ENCODE data around the gene ABCA4.

Gene ABCA4

GRCh38 chr1:94143809-94144176, 22.8 kb upstream of the ABCA4 start:
- Mint-ChIP-seq H3K27me3 (ENCODE audit: low read depth) (no peaks in the 10 kb centered on the region), H3K36me3 (ENCODE audit: low read depth) (no peaks in the 10 kb centered on the region), H3K4me3 (no peak overlapping the region), H3K4me1 (peaks cover 5% of the 10 kb centered on the region), H3K27ac (no peak overlapping the region), H3K9me3 (peaks cover 2% of the 10 kb centered on the region)
- no peak for TF ChIP-seq CTCF (IDR thresholded peaks at IDR 0.05; ENCODE audit: unreplicated experiment in 3 of 3)

- no peak overlapping the region for H3K4me3 Mint-ChIP-seq
- H3K36me3 Mint-ChIP-seq (ENCODE audit: low read depth): no peaks in the 10 kb centered on the region
- peaks cover 2% of the 10 kb centered on the region for H3K9me3 Mint-ChIP-seq
- no peak for TF ChIP-seq CTCF (IDR thresholded peaks at IDR 0.05; ENCODE audit: unreplicated experiment in 3 of 3)
- no peaks in the 10 kb centered on the region for H3K27me3 Mint-ChIP-seq (ENCODE audit: low read depth)
- H3K27ac Mint-ChIP-seq: no peak overlapping the region
- peaks cover 5% of the 10 kb centered on the region for H3K4me1 Mint-ChIP-seq
Observed at GRCh38 chr1:94143173-94143808, 22.3 kb upstream of the ABCA4 start.

GRCh38 chr1:94142583-94142982, 21.6 kb upstream of the ABCA4 start:
- Mint-ChIP-seq H3K9me3 (peaks cover 2% of the 10 kb centered on the region), H3K27ac (no peak overlapping the region), H3K27me3 (ENCODE audit: low read depth) (no peaks in the 10 kb centered on the region), H3K36me3 (ENCODE audit: low read depth) (no peaks in the 10 kb centered on the region), H3K4me1 (peaks cover 5% of the 10 kb centered on the region), H3K4me3 (no peak overlapping the region)
- no peak for TF ChIP-seq CTCF (IDR thresholded peaks at IDR 0.05; ENCODE audit: unreplicated experiment in 3 of 3)

GRCh38 chr1:94142022-94142421, 21.1 kb upstream of the ABCA4 start:
- Mint-ChIP-seq H3K4me3 (no peak overlapping the region), H3K27me3 (ENCODE audit: low read depth) (no peaks in the 10 kb centered on the region), H3K27ac (no peak overlapping the region), H3K4me1 (peaks cover 5% of the 10 kb centered on the region), H3K9me3 (peaks cover 5% of the 10 kb centered on the region), H3K36me3 (ENCODE audit: low read depth) (no peaks in the 10 kb centered on the region)
- no peak for TF ChIP-seq CTCF (IDR thresholded peaks at IDR 0.05; ENCODE audit: unreplicated experiment in 3 of 3)

- Mint-ChIP-seq H3K27me3 (ENCODE audit: low read depth) (no peaks in the 10 kb centered on the region), H3K36me3 (ENCODE audit: low read depth) (peaks cover 8% of the 10 kb centered on the region), H3K4me1 (peaks cover 16% of the 10 kb centered on the region), H3K4me3 (no peak overlapping the region), H3K27ac (peak overlapping the region in 1 of 3 experiments; percentile 94), H3K9me3 (peaks cover 19% of the 10 kb centered on the region)
- TF ChIP-seq CTCF (IDR thresholded peaks at IDR 0.05; ENCODE audit: unreplicated experiment in 3 of 3): no peak
Observed at GRCh38 chr1:94132111-94132510, 11.2 kb upstream of the ABCA4 start.

- no peaks in the 10 kb centered on the region for H3K27me3 Mint-ChIP-seq (ENCODE audit: low read depth)
- peak overlapping the region in 2 of 3 experiments; percentile 36 to 94 for H3K27ac Mint-ChIP-seq
- peaks cover 24% of the 10 kb centered on the region for H3K4me1 Mint-ChIP-seq
- no peak overlapping the region for H3K4me3 Mint-ChIP-seq
- peaks cover 8% of the 10 kb centered on the region for H3K36me3 Mint-ChIP-seq (ENCODE audit: low read depth)
- peaks cover 13% of the 10 kb centered on the region for H3K9me3 Mint-ChIP-seq
- TF ChIP-seq CTCF (IDR thresholded peaks at IDR 0.05; ENCODE audit: unreplicated experiment in 3 of 3): no peak
Observed at GRCh38 chr1:94130851-94131595, 10.1 kb upstream of the ABCA4 start.
